SIG-M5 (cell line): ENCODE data around the gene RHOF.

Experiments
- DNase-seq: peaks from one replicate; lab custom pipeline; 2025; lab: John Stamatoyannopoulos, UW

Gene RHOF

DNA sequence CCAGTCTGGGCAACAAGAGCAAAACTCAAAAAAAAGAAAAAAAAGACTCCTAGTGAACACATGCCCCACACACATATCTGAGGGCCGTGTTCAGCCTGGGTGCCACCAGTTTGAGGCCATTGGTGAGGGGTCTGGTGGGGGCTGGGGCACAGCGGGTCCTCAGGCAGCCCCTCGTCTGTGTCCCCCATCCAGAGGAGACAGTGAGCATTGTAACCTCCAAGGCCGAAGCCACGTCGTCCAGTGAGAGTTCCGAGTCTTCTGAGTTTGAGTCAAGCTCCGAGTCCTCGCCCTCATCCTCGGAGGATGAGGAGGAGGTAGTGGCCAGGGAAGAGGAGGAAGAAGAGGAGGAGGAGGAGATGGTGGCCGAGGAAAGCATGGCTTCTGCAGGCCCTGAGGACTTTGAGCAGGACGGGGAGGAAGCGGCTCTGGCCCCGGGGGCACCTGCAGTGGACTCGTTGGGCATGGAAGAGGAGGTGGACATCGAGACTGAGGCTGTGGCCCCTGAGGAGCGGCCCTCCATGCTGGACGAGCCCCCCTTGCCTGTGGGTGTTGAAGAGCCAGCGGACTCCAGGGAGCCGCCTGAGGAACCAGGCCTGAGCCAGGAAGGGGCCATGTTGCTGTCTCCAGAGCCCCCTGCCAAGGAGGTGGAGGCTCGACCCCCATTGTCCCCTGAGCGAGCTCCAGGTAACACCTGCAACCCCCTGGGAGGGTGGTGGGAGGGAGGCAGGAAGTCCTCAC is 25.9 kb upstream of the RHOF start:
- no peak for DNase-seq

DNA sequence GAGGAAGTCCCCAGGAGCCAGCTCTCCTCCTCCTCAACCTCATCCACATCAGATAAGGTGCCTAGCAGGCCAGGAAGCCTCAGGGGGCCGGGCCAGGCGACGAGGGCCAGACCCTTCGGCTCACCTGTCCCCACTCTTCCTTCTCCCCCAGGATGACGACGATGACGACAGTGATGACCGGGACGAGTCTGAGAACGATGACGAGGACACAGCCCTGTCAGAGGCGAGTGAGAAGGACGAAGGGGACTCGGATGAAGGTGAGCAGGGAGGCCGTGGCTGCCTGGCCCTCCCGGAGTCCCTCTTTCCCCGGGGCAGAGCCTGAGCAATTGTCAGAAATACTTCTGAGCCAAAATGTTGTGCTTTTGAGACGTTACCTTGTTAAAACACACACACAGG is 24.2 kb upstream of the RHOF start:
- no peak for DNase-seq

DNA sequence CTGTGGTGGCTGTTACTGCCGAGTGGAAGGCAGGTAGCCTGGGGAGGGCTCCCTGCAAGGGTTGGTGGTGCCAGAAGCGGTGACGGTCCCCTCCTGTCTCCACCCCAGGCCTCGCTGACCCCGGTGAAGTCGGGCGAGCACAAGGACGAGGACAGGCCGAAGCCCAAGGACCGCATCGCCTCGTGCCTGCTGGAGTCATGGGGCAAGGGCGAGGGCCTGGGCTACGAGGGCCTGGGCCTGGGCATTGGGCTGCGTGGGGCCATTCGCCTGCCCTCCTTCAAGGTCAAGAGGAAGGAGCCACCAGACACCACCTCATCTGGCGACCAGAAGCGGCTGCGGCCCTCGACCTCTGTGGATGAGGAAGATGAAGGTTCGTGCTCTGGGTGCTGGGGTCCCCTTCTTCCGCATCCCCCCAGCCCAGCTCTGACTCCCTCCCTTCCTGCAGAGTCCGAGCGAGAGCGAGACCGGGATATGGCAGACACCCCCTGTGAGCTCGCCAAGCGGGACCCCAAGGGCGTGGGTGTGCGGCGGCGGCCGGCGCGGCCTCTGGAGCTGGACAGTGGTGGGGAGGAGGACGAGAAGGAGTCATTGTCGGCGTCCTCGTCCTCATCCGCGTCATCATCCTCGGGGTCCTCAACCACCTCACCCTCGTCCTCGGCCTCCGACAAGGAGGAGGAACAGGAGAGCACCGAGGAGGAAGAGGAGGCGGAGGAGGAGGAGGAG is 23.6 kb upstream of the RHOF start:
- no peak for DNase-seq

DNA sequence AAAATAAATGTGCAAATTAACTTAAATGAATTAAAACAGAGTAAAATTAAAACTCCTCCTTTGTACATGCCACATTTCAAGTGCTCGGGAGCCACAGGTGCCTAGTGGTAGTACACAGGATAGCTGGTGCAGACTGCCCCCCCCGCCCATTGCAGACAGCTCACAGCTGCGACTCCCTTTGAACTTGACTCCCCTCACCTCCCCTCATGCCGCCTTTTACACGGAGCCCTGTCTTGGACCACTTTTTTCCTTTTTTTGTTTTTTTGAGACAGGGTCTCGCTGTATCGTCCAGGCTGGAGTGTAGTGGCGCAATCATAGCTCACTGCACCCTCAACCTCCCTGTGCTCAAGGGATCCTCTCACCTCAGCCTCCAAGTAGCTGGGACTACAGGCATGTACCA is 21.8 kb upstream of the RHOF start:
- DNase-seq = no peak

DNA sequence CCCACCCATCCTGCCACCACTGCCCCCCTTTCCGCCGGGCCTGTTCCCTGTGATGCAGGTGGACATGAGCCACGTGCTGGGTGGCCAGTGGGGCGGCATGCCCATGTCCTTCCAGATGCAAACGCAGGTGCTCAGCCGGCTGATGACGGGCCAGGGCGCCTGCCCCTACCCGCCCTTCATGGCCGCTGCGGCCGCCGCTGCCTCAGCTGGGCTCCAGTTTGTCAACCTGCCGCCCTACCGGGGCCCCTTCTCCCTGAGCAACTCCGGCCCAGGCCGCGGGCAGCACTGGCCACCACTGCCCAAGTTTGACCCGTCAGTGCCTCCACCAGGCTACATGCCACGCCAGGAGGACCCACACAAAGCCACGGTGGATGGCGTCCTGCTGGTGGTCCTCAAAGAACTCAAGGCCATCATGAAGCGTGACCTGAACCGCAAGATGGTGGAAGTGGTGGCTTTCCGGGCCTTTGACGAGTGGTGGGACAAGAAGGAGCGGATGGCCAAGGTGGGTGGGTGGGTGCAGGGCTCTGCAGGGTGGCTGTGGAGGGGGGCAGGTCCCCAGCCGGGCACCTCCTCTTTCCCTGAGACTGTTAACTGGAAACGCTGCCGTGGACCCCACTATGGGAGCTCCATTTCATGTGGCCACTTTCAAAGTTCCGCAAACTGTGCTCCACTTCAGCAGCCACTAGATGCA is 21.1 kb upstream of the RHOF start:
- no peak for DNase-seq

DNA sequence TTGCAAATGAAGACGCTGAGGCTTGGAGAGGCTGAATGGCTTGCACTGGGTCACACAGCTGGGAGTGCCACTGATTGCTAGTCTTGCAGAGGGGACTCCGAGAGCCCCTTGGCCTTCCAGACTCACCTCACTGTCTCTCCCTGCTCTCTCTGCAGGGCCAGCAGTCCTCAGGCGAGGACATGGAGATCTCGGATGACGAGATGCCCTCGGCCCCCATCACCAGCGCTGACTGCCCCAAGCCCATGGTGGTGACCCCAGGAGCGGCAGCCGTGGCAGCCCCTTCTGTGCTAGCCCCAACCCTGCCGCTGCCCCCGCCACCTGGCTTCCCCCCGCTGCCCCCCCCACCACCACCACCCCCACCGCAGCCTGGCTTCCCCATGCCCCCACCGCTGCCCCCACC is 20.5 kb upstream of the RHOF start:
- no peak for DNase-seq

DNA sequence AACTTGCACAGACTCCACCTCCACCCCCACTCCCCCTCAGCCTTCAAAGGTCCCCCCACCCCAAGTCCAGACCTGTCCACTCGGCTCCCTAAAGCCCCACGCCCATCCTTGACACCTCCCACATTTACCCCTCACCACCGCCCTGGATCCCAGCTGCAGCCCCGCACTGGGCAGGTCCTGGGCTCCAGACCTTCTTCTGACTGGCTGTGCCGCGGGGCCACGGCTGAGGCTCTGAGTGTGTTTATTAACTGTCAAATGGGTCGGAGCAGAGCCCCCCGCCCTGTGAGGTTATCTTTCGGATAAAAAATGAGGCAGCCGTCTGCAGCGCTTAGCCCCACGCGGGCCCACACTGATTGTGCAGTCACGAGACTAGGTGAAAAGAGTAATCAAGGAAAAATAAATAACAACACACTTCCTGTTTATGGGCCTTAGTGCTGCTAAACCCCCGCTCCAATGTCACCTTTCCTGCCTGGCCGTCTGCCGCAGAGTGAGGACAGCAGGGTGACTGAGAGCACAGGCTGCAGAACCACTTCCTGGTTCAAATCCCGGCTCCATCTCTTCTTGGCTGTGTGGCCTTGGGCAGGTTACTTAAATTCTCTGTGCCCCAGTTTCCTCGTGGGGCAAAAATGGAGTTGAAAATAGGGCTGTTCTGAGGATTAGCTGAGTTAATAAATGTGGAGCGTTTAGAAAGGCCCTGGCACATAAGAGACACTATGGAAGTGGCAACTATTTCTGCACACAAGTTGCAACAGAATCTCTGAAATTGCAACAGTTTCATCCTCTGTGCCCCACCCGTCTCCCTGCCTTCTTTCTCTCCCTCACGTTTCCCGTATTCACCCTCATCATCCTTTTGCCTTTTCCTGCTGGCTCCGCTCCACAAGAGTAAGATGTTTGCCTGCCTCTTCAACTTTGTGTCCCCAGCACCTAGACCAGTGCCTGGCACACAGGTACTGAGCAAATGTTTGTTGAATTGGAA is 19.7 kb upstream of the RHOF start:
- DNase-seq = no peak

DNA sequence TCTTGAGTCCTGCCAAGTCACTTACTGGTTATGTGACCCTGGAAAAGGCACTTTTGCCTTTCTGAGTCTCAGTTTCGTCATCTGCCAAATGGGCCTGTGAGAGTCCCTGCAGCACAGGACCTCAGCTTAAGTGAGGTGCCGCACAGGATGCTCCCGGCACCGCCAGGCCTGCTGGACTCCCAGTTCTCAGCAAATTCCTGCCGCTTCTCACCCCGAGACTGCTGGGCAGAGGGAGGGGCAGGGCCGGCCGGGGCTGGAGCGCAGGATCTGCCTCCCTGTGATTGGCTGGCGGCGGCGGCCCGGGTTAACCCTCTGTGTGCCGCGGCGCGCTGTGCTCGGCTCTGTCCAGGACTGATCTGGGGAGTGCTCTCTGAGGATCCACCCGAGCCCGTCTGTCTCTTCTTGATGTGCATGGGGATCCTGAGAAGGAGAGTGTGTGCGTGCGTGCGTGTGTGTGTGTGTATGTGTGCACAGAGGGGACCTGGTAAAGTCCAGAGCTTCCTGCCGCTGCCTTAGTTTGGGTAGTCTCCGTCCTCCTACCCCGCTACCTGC is 18.9 kb upstream of the RHOF start:
- DNase-seq = no peak

DNA sequence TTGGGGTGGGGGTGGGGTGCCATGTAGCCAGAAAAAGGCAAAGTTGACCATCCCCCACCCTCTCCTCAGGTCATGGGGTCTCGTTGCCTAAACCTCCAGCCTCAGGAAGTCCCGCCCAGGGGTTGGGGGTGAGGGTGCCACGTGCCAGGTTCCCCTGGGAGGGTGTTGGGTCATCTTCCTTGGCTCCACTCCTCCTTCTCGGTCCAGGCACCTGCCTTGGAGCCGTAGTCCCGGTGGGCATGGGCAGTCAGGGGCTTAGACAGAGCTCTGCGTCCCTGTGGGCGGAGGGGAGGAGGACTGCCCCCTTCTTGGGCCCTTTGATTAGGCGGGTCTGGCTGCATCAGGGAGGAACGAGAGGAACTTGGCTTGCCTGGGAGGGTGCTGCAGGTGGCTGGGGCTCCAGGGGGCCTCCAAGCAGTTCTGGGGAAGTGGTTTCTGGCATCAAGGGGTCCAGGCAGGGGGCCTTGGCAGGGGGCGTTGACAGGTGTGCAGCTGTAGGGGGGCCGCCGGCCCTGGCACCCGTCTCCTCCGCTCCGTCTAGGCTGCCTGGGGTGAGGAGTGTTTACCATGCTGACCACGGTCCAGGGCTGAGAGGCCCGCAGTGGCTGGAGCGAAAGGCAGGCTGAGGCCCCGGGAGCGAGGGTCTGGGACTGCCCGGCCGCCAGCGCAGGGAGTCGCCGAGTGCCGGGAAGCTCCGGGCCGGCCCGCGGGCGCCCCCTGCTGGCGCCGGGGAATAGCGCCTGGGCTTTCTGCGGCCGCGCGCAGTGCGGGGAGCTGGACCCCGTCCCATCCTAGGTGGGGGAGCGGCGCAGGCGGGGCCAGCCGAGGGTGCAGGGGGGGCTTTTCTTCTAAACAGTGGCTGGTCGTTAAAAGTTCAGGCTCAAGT is 18.2 kb upstream of the RHOF start:
- no peak for DNase-seq

DNA sequence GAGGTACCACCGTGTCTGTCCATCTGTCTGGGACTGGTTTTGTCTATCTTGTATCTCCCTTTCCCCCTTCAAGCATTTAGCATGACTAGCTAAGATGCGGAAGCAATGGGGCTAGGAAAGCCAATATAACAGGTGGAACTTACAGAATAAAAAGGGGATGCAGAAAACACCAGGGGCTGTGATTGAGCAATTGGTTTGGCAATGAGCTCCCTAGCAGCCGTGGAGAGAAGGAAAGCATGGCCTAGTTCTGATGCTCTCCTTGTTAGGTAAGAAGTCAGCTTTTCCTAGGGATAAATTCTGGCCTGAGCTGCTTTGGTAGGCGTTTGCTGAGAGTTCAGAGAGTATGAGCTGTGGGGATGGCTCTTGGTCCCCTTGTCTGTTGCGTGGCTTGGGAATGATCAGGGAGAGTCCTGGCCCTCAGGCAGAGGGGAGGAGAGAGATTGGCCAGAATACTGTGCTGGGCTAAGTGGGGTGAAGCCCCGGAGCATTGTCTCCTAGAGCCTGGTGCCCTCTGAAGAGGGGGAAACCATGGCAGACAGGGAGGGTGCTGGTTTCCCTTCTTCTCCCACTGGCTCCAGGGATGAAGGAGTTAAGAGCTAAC is 17.4 kb upstream of the RHOF start:
- DNase-seq = no peak

DNA sequence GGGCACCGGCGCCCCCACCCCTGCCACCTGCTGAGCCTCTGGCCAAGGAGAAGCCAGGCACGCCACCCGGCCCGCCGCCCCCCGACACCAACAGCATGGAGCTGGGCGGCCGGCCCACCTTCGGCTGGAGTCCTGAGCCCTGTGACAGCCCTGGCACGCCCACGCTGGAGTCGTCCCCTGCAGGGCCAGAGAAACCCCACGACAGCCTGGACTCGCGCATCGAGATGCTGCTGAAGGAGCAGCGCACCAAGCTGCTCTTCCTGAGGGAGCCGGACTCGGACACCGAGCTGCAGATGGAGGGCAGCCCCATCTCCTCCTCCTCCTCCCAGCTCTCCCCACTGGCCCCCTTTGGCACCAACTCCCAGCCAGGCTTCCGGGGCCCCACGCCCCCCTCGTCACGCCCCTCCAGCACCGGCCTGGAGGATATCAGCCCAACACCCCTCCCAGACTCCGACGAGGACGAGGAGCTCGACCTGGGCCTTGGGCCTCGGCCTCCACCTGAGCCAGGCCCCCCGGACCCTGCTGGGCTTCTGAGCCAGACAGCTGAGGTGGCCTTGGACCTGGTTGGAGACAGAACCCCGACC is 16.8 kb upstream of the RHOF start:
- no peak for DNase-seq

DNA sequence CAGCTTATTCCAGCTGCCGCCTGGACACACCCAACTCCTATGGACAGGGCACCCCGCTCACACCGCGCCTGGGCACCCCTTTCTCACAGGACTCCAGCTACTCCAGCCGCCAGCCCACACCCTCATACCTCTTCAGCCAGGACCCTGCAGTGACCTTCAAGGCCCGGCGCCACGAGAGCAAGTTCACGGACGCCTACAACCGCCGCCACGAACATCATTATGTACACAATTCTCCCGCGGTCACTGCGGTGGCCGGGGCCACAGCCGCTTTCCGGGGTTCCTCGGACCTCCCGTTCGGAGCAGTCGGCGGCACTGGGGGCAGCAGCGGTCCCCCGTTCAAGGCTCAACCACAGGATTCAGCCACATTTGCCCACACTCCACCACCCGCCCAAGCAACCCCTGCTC is 16.2 kb upstream of the RHOF start:
- no peak for DNase-seq

DNA sequence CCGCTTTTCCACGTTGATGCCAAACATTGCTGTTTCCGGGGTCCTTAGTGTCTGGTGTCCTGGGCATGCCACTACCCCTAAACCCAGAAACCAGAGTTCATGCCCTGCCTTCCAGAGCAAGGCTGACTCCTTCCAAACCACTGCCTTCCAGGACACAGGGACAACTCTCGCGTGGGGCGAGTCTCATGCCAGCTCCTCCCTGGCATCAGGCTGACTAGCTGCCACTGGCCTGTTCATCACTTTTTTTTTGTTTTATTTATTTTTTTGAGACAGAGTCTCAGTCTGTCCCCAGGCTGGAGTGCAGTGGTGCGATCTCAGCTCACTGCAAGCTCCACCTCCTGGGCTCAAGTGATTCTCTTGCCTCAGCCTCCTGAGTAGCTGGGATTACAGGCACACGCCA is 15.1 kb upstream of the RHOF start:
- DNase-seq = no peak

DNA sequence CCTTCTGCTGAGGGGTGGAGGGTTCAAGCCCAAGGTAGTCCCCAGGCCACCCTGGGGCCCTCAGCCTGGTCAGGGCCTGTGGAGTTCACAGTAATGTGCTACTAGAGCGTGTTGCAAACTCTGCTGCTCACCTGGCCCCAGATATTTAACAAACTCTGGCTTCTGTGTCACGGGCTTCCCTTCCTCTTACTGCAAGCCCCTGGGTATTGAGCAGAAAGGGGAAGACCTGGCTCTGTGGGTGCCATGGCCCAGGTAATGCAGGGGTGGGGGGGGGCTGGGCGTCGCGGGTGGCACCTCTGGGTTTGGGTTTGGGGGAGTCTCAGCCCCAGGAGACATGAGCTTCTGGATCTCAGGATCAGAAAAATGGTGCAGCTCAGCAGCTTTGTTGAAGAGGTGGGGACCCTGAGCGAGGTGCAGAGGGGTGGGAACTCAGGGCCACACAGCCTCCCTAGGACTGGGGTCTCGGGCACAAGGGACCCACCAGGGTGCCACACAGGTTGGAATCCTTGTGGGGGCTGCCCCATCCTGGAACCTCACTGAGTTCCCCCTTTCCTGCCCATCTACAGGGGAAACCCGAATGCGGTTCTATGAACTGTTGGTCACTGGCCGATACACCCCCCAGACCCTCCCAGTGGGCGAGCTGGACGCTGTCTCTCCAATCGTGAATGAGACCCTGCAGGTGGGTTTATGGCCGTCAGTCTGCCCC is 14.3 kb upstream of the RHOF start:
- DNase-seq = no peak

DNA sequence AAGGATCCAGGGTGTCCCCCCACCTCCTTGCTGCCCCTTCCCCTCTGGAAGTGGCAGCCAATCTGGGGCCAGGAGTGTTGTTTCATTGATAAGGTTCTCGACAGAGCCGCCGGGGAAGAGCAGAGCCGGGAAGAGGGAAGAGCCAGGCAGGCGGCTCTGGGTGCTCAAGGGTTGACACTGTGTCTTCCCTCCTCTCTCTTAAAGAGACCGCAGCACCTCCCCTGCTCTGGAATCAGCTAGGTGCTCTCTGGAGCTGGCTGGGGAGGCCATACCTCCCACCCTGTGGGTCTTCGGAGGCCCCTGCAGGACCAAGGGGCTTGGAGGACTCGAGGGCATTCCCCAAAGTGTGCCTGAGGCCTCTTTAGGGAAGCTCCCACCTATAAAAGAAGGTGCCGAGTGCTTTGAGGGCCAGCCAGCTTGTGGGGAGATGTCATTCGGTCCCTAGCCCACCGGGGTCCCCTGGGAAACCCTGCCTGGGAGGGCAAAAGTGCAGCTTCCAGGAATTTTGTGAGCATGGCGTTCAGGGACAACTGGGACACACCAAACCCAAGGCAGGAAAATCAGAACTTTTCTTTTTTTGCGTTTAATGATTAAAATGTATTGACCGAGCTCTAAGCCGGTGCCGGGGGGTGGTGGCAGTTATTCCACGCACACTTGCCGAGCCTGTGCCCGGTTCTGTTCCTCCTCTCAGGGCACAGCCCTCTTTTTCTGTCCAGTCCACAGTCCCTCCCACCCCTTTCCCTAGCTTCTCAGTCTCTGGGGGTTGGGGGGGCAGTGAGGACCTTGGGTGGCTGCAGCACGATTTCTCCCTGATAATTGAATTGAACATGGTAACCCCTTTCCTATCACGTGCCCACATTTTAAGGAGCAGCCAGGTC is 13.3 kb upstream of the RHOF start:
- DNase-seq = no peak

DNA sequence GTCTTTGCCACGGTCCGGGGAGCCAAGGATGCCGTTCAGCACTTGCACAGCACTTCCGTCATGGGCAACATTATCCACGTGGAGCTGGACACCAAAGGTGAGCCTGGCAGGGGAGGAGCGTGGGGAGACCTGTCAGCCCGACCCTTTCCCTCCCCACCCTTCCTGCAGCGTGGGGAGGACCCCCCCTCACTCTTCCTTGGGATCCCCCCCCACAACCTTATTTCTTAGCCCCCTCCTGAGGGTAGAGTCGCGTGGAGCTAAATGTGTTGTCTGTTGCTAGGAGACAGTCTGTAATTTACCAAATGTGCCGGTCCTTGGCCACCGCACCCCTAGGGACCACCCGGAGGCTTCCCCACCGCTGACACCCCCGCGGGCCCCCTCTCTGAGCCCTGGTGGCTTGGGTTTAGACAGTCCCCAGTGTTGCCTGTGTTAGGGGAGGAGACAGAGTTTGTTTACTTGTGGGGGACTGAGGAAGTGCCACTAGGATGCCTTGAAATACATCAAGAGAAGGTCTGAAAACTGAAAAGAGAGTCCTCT is 12.6 kb upstream of the RHOF start:
- DNase-seq = no peak

DNA sequence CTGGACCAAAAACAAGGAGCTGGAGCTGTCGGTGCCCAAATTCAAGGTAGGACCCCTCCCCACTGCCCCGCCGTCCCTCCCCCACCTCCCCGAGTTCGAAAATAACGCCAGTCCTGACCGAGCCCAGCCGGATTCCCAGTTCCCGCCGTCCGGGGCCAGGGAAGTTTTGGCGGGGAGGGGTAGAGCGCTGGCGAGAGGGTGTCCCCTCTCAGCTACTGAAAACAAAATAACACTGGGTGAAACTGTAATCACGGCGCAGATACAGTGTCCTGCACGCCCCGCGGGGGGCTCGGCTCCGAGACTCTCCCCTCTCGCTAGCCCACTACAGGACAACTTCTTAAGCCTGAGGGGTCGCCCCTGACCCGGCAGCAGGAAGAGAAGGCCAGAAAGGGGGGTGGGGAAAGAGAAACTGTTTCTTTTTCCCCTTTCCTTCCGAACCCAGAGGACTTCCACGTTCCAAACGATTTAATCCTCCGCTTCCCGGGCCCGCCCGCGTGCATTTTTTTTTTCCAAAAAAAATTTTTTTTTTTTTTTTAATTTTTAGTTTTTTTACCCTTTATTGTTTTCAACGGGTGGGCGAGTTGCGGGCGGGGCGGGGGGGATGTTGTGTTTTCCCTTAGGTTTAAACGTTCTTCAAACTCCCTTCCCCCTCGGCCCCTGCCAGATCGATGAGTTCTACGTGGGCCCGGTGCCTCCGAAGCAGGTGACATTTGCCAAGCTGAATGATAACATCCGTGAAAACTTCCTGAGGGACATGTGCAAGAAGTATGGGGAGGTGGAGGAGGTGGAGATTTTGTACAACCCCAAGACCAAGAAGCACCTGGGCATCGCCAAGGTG is 11.9 kb upstream of the RHOF start:
- DNase-seq = no peak
